HG02759 (cell line): ENCODE data around the gene E2F4.

Experiments used
- ATAC-seq: cut with Tn5 transposase; IDR thresholded peaks from one replicate; pipeline ENCODE4 v1.9.1; 2021; ENCODE audit warnings: mild to moderate bottlenecking, moderate library complexity; ENCODE audit not compliant: unreplicated experiment

Gene E2F4

DNA sequence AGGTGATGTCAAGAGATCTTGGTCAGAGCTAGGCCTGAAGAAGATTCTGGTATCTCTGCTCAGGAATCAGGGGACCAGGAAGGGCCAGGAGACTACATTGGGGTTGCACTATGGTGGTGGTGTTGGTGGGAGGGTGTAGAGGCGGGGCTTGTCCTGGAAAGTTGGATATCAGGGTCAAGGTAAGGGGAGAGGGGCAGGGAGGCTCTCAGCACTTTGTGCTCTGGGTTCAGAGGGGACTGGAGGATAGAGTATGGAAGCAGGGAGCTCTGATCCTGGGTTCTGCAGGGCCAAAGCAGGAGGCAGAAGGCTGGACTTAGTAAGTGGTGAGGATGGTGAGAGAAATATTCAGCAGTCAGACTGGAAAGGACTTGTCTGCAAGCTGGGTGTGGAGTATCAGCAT is 18.6 kb upstream of the E2F4 start:
- ATAC-seq, result no peak

DNA sequence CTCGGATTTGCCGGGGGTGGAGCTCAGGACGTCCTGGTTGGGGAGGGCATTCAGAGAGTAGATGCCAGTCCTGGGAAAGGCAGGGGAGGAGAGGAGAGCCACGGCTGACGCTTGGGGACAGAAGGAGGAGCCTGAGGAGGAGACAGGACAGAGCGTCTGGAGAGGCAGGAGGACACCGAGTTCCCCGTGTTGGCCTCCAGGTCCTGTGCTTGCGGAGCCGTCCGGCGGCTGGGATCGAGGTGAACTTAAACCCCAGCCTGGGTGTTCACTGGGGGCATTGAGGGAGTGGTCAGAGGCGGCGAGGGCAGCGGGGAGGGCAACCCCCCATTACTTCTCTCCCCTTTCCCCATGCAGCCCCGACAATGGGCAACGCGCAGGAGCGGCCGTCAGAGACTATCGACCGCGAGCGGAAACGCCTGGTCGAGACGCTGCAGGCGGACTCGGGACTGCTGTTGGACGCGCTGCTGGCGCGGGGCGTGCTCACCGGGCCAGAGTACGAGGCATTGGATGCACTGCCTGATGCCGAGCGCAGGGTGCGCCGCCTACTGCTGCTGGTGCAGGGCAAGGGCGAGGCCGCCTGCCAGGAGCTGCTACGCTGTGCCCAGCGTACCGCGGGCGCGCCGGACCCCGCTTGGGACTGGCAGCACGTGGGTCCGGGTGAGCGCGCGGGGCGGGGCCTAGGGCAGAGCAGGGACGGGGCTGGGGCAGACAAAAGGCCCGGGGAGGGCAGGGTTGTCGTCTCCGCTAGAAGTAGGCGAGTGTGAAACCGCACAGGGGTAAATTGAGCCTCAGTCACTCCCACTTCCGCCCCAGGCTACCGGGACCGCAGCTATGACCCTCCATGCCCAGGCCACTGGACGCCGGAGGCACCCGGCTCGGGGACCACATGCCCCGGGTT is 17.9 kb upstream of the E2F4 start:
- ATAC-seq, result peak; percentile 43

DNA sequence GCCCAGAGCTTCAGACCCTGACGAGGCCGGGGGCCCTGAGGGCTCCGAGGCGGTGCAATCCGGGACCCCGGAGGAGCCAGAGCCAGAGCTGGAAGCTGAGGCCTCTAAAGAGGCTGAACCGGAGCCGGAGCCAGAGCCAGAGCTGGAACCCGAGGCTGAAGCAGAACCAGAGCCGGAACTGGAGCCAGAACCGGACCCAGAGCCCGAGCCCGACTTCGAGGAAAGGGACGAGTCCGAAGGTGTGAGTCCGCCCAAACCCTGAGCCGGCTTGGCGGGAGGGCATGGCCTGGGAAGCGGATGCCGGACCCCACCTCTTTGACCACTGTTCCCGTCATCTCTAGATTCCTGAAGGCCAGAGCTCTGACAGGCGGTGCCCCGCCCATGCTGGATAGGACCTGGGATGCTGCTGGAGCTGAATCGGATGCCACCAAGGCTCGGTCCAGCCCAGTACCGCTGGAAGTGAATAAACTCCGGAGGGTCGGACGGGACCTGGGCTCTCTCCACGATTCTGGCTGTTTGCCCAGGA is 17.2 kb upstream of the E2F4 start:
- ATAC-seq, result no peak

DNA sequence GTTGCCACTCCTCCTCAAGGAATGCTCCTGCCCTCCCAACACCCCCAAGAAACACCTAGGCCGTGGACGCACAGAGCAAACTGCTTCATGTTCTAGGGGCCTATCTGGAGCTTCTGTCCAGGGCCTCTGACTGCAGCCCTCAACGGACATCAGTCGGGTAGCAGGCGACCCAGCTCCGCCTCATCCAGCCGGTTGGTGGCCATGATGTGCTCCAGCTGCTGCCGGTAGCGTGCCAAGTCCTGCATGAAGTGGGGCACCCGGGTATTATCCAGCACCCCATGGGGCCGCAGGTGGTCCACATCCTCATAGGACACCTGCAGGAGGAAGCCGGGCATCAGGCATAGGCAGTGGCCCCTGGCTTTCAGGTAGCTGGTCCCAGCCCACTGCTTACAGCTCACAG is 15.3 kb upstream of the E2F4 start:
- ATAC-seq, result no peak

DNA sequence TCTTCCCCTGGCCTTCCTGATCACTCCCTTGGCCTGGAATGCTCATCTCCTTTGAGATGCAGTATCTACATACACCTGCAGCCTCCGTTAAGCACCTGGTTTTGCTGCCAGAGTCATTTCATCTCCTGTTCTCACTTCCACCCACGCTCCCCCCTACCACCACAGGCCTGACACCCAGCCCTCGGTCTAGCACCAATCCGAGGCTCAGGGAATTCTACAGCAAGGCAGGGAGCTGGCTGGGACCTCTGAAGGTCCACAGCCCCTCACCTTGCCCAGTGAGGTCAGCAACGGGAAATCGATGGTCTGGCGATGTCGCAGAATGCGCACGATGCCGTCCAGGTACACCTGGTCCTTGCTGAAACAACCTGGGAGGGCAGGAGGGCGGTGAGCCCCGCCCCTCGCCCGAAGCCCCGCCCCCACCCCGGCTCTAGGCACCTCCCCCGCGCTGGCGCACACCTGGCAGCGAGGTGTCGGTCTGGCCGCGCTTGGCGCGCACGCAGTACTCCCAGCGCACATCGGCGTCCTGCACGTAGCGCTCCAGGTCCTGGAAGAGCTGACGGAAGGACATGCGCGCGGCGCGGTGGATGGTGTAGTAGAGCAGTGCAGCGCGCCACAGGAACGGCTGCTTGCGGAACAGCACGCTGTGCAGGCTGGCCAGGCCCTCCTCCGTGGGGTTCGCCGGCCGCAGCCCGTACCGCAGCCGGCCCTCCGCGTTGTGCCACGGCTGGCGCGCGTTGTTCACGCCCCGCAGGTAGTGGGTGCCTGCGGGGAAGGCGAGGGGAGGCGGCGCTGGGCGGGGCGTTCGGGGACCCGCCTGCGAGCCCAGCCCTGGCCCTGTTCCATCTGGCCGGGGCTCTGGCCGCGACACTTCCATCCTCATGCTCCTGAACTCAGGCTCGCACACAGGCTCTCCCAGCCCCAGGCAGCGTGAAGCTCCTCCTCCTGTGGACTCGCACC is 13.9 kb upstream of the E2F4 start:
- no peak for ATAC-seq

DNA sequence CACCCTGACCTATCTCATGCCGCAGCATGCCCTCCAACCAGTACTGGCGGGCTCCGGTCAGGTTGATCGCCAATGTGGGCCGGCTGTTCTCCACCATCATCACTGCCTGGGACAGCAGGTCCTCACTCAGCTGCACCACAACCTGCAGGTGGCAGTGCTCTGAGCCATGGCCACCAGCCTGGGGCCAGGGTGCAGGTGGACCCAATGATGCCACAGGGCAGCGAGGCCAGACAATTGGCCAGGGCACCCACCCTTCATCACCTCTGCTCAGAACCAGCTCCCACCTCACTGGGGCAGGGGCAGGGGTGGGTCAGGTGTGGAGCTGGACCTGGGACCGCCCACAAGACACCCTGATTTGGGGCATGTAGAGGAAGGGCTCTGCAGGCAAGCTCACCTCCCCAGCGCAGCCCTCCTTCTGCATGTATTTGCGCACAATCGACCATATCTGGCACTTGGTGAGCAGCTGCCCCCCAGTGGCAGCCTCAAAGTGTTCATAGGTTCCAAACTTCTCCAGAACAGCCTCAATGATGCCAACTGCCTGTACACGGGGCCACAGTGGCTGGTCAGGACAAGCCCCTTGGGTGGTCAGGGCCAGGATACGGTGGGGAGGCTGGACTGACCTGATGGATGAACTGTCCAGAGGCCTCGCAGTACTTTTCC is 12.4 kb upstream of the E2F4 start:
- no peak for ATAC-seq

DNA sequence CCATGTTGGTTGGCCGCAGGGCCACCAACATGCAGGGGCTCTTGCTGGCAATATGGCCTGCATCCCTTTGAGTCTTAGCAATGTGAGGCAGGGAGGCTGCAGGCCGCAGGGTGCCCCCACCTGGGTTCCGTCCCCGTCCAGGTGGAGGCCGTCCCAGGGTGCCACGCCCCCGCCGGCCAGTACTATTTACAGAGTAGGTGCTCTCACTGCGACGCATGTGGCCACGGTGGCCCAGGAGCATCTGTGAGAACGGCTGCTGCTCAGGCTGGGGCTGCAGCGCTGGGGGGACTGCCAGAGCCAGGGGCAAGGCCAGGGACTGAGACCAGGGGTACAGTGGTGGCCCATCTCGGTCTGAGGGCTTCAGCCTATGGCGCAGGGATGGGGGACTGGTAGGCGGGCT is 11.8 kb upstream of the E2F4 start:
- ATAC-seq, result no peak

DNA sequence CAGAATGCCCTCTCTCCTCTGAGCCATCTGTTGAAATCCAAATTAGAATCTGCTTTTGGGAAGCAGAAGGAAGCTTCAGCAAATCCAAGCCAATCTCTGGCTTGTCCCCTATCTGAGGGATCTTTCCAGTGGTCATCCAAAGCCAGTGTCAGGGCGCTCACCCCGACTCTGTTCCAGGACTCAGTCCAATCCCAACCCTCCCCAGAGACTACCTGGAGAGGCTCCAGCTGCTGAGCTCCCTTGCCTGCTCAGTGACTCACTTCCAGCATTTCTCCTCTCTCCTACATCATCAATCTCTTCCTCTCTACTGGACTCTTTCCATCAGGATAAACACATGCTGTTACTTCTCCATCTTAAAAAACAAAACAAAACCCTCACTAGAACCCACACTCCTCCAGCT is 10.6 kb upstream of the E2F4 start:
- no peak for ATAC-seq

DNA sequence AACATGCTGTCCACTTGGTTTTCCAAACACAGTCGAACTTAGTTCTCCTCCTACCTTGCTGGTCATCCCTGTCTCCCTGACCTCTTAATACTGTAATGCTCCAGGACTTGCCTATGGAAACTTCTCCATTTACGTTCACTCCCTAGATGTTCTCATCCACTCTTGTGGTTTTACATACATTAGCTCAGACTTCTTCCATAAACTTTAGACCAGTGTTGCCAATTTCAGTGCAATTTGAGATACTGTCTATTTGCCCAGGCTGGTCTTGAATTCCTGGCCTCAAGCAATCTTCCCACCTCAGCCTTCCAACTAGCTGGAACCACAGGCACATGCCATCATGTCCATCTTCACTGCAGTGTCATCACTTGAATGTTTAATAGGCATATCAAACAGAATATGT is 9.7 kb upstream of the E2F4 start:
- no peak for ATAC-seq

DNA sequence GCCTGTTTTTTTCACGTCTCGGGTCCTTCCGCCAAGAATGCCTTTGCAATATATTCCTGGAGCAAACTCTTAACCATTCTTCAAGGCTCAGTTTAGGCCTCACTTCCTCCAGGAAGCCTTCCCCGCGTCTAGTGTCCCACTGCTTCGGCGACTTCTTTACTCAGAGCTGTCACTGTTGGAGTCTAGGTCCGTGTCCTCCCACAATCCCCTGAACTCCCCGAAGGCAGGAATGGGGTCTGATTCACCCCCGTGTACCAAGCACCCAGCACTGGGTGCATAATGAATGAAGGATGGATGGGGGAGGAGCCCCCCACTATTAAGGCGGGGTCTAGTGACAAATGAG is 8.7 kb upstream of the E2F4 start:
- no peak for ATAC-seq

DNA sequence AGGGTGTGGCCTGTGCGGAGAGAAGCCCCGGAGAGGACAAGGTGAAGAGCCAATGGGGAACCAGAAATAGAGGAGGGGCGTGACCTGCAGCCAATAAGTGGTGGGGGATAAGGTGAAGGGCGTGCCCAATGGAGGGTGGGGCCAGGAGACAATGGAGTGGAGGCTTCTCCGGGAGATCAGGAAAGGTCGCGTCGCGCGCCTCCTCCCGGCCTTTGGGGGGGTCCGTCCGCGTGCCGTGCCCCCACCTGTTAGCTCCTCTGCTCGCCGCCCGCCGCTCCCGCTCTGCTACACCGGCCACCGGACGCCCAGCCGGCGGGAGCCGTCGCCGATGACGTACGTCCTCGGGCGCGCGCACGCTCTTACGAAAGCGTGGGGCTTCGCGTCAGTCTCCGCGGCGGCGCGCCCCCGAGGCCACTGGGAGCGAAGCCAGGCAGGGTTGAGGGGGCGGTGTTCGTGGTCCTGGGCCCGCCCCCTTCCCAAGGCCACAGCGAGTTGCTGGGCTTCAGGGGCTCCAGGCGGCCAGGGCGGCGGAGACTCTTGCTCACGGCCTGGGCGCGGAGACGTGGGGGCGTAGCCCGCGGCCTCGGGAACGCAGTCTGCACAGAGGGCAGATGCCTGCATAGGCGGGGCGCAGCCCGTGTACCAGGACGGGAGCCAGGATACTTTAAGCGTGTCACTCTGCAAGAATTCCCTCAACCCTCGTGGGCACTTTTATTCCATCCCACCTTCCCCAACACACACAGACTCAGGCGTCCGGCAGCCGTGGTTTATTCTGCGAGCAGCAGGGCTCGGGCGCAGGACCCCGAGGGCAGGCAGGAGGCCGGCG is 8.1 kb upstream of the E2F4 start, which contains the start of gene MATCAP1:
Gene MATCAP1, minus strand, starts transcription at position 337 of the 826 bp plus-strand sequence. CDS start 3,353 bp downstream, outside the sequence.
- peak; percentile 92 for ATAC-seq

DNA sequence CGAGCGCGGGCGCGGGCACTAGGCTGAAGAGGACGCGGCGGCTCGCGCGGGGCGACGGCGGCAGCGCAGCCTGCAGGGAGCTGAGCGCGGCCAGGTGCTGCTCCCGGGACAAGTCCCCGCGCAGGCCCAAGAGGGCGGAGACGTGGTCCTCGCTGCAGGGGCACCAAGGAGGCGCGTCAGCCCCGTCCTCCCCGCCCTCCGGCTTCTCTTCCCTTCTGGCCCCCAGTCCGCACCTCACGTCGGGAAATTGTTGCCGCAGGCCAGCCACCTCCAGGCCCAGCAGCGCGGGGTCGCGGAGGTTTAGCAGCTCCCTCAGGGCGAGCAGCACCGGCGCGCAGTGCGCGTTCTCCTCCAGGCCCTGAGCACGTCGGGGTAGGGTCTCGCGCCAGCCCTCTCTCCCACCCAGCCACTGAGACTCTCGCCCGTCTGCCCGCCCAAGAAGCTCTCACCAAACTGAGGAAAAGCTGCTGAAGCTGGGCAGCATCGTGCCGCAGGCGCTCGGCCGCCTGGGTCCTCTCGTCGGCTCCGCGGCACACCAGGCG is 7.4 kb upstream of the E2F4 start:
- peak; percentile 7 for ATAC-seq

DNA sequence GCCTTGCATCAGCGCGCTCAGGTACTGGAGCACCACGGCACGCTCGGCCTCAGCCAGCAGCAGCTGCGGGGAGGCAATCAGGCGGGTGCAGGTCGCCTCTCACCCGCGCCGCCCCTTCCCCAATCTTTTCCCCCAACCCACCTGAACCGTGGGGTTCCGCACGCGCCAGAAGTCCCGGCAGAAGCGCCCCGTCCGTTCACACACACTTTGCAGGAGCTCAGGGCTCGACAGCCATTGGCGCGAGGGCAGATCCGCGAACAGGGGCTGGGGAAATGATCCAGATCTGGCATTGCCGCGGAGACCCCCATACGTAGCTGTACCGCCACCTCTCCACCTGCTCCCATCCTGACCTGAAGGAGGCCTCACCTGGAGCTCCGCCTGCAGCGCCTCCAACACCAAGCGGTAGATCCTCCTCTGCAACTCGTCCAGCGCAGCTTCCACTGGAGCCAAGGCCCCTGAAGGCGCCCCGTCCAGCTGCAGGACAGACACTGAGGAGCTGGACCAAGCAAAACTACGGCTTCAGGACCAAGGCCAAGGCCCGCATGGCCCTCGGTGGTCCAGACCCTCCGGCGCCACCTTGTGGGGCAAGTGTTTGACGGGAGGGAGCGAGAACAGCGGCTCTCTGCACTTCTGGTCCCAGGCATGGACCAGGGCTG is 6.8 kb upstream of the E2F4 start:
- ATAC-seq, result no peak

DNA sequence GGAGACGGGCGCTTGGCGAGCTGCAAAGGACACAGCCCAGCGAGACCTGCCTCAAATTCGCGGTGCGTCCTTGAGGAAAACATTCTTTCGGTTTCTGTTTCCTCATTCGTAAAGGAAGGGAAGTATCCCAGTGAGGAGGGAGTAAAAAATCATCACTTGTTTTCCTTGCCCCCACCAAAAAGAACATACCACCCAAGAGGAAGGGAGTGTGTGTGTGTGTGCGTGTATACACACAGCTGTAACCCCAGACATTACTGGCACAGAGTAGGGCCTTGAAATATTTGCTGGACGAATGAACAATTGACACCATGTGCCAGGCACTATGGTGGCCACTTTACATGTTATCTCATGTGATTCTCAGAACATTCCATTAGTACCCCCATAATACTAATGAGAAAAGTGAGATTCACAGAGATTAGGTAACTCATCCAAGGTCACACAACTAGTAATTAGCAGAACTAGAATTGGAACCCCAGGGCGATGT is 6.3 kb upstream of the E2F4 start:
- ATAC-seq, result no peak

DNA sequence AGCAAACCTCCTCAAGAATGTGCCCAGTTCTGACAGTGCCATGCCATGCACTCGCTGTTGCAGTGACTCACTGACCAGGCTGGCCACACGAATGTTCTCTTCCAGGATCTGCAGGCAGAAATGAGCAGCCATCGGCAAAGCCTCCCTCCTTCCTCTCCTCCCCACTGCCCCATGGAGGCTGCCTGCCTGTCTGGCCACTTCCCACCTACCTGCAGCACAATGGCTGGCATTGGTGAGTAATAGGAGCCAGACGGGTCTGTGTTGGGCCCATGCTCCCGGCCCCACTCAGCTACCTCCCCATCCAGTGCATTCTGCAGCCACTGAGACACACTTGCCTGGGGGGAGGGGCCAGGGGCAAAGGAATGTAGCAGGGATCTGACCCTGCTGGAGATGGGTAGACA is 5.4 kb upstream of the E2F4 start:
- ATAC-seq, result no peak

DNA sequence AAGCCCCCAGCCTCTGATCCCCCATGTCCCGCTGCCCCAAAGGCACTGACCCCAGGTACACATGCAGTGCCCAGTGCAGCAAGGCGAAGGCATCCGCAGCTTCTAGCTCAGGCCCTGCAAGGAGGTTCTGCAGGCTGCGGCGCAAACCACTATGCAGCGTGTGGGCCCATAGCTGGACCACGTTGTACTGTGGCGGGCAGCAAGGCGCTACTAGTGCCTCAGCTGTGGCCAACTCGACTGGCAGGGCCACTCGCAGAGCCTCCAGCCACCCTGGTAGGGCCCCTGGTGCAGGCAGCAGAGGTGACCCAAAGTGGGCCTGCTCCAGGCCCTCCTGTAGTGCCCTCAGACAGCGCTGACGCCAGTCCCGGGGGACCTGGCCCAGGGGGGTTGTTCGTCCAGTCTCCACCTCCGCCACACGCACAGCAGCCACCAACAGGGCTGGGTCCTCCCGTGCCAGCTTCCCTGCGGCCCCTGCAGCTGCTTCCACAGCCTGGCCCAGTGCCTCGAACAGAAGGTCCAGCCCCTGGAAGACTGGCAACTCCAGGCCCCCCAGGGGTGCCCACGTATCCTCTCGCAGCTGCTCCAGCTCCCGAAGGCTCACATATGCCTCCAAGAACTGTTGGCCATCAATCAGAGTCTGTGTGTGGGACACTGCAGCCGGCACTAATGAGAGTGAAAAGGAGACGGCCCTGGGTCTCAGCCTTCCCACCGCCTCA is 4.6 kb upstream of the E2F4 start:
- no peak for ATAC-seq

DNA sequence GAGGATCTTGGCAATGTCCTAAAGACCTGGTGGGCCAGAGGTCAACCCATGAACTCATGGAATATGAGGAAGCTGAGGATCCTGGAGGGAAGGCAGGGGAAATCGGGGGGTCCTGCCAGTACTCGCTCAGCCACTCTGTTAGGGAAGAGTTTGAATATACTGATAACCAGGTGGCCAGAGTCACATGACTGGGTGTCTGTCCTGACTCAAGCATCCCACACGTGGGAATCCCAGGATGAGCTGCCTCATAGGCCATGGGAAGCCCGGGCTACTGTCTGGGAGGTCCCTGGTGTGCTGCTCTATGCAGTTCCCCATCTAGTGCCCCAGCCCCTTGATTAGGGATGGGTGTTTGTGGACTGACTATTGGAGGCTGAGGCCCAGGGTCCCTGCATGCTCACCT is 3.6 kb upstream of the E2F4 start:
- ATAC-seq, result no peak

DNA sequence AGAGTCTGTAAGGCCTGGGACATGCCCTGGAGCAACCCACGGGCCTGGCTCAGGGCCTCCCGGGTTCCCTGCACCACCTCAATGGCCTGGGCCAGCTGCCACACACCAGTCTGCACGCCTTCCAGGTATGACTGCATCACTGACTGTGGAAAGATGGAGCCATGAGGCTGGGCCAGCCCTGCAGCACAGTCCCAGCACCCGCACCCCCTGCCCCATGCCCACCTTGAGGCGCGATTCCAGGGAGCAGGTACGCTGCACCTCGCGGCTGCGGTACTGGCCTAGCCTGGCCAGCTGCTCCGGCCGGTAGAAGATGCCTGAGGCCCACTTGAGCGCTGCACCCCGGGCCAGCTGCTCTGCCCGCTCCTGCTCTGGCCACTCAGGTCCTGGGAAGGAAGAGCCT is 3.2 kb upstream of the E2F4 start:
- no peak for ATAC-seq

DNA sequence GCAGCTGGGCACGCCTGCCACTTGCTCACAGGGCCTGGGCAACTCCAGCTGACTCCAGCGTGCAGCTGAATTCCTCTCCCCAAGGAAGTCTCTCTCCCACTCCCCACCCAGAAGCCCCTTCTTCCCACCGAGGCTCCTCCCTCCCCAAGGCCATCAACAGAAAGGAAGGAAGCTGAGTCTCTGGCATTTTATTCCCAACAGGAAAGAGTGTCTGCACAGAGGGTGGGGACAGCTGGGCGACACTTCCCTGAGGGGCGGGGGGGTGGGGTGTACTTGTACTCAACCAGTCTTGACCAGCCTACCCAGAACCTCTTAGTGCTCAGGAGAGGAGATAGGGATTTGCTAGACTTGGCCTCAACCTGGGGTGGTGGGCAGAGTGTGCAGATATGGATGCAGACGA is 1.9 kb upstream of the E2F4 start, which contains the start of gene EXOC3L1:
Gene EXOC3L1, minus strand, starts transcription at position 96 of the 400 bp plus-strand sequence. CDS start 460 bp downstream, outside the sequence.
- ATAC-seq, result no peak
